Measurements from ENCODE around the gene DNAJC3.
"Not testable (repeated sequence)": the region's sequence is repeated elsewhere in the genome, so short reads cannot be mapped to it uniquely, and the experiment has no call there.

The DNAJC3 gene

DNA sequence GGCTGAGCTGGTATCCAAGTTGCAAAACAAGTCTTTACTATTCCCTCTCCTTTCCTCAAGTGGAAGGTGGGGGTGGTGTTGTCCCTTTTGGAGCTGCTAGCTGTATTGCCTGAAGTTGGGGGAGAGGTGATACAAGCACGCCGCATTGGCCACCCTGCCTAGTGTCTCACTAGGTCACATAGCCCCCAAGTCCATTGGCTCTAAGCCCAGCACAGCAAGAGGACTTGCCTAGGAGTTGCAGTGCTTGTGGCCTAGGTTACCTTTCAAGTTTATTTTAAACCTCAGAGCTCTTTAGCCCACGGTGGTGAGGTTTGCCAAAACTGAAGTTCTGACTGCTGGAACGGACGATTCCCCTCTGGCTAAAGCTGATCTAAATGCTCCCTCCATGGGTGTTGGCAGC is 5.3 kb upstream of the DNAJC3 start:
- no peak for DNase-seq (ENCODE audit: low spot score)

DNA sequence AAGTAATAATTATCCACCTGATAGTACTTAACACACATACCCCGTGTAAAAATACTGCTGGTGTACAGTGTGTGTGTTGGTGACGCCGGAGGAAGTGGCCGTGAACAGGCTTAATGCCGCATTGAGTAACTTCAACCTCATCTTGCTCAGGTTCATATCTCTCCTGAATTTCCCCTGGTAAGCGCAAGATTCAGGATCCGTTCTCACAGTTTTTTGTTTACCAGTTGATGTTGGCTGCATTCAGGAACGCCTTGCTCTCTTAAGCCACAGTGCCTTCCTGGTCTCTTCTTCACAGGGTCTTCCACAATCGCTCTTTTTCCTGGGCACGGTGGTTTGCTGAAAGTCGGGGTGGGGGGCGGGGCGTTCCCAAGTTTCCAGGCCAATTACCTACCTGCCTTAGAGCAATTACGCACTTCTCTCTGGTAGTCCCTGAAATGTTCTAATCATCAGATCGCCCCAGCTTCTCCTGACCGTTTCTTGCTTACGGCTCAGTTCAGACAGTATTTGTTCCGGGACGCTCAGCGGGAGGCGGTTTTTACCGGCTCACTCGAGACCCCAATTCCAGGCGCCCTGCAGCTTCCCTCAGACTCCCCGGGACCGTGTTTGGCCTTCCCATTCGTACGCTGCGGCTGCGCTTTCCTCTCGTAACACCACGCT is 706 bp upstream of the DNAJC3 start:
- no peak for DNase-seq (ENCODE audit: low spot score)

DNA sequence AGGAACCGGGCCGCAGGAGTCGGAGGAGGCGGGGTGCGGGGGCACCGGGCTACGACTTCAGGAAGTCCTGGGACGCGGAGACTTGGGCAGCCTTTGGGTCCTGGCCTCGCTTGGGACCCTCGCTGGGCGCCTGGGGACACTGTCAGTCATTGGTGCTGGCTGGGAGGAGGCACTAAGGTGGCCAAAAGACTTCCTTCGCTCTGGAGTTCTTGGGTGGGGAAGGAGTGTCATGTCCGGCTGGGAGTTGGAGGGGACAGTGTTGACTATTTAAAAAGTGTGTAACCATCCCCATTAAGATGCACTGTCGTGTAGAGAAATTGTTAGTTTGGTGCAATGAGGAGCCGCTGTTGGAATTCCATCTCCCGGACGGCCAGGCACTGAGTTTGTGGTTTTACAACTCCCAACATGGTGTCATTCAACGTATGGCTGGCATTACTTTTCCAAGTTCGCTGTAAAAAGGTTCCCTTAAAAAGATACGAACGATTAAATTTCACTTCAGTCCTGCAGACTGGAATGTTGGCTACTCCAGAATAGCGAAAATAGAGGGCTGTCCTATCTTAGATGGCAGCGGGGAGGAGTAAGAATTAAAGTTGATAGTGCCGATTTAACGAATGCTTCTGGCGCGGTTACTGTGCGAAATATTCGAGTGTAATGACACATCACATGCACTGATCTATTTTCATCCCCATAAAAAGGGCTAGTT is 776 bp downstream of the DNAJC3 start:
- no peak for DNase-seq (ENCODE audit: low spot score)

DNA sequence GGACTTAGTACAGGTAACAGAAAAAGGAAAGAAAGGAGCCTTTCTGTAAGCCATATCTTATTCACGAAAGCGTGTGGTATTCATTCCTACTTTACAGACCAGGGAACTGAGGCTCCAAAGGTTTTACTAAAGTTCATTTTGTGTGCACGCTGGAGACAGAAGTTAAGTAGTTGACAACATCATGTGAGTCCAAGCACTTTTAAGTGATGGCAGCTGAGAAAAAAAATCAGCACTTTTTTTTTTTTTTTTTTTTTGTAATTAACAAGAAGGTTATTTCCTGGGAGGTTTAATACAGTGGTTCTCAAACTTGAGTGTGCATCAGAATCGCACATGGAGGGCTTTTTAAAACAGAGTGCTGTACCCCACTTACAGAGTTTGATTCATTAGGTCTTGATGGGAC is 2.0 kb downstream of the DNAJC3 start:
- DNase-seq (ENCODE audit: low spot score) = no peak

DNA sequence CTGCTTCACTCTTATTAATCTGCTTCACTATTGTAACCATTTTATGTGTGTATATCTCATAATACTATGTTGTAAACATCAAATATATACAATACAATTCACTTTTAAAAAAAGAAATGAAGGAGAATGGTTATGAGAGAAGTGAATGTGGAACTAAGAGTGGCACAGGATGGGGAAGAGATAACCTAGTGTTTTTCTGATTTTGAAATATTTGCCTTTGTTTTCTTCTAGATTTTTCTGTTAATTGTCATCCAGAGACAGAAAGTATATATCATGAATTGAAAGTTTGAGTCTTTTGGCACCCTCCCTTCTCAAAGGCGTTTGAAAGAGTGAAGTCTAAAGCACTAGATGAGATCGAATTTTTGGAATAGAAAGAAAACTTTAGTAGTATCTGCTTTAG is 2.8 kb downstream of the DNAJC3 start:
- no peak for DNase-seq (ENCODE audit: low spot score)

DNA sequence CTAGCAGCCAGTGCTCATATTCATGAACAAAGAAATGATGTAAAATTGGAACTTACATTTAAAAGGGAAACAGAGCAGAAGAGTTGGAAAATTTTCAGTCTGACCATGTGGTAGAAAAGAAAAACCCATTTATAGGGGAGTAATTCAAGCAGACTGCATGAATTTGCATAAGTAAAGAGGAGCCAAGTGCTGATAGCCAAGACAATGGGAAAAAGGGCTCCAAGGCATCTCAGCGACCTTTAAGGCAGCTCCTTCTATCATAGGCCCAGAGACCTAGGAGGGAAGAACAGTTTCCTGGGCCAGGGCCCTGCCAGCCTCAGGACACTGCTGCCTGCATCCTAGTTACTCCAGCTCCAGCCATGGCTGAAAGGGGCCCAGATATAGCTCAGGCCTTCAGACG is 7.5 kb downstream of the DNAJC3 start:
- no peak for DNase-seq (ENCODE audit: low spot score)

DNA sequence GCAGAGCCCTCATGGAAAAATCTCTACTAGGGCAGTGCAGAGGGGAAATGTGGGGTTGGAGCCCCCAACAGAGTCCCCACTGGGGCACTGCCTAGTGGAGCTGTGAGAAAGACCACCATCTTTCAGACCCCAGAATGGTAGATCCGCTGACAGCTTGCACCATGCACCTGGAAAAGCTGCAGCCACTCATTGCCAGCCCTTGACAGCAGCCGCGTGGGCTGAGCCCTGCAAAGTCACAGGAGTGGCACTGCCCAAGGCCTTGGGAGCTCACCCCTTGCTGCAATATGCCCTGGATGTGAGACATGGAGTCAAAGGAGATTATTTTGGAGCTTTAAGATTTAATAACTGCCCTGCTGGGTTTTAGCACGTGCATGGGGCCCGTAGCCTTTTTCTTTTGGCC is 8.0 kb downstream of the DNAJC3 start:
- not testable (repeated sequence) for DNase-seq (ENCODE audit: low spot score)

DNA sequence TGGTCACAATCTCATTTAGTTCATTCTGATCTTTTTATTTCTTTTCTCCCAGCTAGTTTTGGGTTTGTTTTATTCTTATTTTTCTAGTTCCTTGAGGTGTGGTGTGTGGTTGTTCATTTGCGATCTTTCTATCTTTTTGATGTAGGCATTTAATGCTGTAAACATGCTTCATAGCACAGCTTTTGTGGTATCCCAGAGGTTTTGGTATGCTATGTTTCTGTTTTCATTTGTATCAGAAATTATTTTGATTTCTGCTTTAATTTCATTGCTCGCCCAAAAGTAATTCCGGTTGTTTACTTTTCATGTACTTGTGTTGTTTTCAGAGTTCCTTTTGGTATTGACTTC is 12.6 kb downstream of the DNAJC3 start:
- DNase-seq (ENCODE audit: low spot score) = no peak

DNA sequence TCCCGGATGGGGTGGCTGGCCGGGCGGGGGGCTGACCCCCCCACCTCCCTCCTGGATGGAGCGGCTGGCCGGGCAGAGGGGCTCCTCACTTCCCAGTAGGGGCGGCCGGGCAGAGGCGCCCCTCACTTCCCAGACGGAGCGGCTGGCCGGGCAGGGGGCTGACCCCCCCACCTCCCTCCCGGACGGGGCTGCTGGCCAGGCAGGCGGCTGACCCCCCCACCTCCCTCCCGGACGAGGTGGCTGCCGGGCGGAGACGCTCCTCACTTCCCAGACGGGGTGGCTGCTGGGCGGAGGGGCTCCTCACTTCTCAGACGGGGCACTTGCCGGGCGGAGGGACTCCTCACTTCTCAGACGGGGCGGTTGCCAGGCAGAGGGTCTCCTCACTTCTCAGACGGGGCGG is 14.0 kb downstream of the DNAJC3 start:
- not testable (repeated sequence) for DNase-seq (ENCODE audit: low spot score)

DNA sequence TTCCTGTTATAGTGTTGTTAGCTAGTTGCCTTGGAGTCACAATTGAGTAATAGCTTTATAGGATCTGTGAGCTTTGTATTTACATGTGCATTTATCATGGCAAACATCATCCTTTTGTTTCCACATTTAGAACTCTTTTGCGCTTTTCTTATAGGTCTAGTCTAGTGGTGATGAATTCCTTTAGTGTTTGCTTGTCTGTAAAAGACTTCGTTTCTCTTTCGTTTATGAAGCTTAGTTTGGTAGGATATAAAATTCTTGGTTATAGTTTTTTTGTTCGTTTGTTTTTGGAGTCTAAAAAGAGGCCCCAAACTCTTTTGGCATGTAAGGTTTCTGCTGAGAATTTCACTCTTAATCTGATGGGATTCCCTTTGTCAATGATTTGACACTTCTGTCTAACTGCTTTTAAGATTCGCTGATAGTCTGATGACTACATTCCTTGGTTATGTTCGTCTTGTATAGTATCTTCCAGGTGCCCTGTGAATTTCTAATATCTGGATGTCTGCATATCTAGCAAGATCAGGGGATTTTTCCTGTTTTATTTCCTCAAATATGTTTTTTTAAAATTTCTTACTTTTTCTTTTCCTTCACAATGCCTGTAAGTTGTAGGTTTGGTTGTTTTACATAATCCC is 20.2 kb downstream of the DNAJC3 start:
- no peak for DNase-seq (ENCODE audit: low spot score)

DNA sequence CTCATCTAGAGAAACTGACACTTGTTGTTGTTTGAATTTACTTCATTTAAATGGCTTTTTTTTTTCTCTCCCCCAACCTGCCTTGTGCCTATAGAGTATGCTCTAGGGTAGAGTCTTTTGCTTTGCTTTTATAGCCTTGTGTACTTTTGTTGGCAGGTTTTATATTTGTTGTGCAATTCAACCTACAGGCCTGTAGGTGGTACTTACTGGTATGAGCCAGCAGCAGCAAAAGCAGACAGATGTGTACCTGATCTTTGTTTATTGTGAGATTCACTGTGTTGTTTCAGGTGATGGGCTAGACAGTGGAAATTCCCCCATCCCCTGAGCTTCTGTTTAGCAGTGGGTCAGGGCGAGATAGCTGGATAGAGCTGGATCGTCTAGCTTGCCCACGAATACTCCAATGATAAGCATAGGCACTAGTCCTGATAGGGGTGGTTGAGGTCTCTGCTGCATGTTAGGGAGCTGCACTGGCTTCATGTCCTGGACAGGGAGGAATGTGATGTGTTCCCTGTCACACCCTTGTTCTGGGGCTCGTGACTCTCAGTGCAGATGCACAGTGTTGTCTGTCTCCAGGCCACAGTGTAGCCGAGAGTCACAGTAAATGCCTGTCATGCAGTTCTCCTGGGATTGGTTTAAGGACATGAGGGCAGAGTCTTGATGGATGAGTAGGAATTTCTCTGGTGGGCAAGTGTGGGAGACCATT is 21.3 kb downstream of the DNAJC3 start:
- DNase-seq (ENCODE audit: low spot score) = no peak

DNA sequence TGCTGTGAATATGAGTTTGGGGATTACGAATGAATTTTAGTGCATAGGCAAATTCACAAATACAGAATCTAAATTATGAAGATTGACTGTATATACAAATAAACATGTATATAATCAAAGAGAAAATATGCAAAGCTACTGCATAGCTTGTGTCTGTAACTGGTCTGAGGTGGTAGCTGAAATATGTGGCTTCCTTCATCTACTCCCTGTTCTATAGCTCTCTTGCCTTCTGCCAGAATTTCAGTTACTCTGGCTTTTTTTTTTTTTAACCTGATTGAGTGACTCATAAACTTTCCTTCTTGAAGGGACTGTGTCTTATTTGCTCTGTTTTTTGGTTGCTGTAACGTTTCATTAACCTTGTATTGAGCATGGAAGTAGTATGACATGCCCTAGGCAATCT is 26.6 kb downstream of the DNAJC3 start:
- DNase-seq (ENCODE audit: low spot score) = no peak

DNA sequence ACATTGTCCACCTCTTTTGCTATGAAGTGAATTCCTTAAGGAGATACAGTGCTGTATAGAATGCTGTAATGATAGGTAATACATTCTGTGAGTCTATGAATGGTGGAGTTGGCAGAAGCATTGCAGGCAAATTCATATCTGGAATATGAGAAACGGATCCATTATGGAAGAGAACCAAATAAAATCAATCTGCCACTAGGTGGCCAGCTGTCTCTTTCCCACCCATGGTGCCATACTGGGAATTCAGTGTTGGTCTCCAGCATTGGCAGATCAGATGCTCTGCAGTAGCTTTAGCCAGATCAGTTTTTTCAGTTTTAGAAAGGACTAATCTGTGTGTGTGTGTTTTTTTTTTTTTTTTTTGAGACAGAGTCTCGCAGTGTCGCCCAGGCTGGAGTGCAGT is 27.6 kb downstream of the DNAJC3 start:
- no peak for DNase-seq (ENCODE audit: low spot score)

DNA sequence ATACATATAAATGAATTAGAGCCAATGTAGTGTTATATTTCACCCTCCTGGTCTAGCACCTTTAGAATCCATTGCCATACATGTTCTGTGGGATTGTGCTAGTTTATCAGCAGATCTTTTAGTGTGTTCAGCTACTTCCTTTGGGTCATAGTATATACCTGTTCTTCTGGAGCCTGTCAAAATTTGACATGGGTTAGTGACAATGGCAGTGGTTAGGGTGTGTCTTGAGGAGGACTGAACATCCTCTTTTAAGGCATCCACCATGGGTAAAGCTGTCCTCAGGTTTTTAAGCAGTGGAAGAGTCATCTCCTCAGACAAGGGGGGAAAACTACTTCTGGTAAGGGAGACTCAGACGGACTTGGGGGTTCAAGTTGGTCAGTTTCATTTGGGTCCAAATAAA is 29.4 kb downstream of the DNAJC3 start:
- DNase-seq (ENCODE audit: low spot score) = no peak

DNA sequence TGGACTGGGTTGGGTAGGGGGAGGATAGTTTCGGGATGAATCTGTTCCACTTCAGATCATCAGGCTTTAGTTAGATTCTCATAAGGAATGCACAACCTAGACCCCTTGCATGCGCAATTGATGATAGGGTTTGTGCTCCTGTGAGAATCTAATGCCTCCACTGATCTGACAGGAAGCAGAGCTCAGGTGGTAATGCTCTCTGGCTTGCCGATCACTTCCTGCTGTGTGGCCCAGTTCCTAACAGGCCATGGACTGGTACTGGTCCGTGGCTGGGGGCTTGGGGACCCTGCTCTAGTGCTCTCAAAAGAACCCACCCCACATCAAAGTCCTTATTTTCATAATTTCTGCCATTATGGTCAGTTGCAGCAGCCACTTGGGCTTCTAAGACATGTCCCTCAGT is 30.1 kb downstream of the DNAJC3 start:
- DNase-seq (ENCODE audit: low spot score) = no peak

DNA sequence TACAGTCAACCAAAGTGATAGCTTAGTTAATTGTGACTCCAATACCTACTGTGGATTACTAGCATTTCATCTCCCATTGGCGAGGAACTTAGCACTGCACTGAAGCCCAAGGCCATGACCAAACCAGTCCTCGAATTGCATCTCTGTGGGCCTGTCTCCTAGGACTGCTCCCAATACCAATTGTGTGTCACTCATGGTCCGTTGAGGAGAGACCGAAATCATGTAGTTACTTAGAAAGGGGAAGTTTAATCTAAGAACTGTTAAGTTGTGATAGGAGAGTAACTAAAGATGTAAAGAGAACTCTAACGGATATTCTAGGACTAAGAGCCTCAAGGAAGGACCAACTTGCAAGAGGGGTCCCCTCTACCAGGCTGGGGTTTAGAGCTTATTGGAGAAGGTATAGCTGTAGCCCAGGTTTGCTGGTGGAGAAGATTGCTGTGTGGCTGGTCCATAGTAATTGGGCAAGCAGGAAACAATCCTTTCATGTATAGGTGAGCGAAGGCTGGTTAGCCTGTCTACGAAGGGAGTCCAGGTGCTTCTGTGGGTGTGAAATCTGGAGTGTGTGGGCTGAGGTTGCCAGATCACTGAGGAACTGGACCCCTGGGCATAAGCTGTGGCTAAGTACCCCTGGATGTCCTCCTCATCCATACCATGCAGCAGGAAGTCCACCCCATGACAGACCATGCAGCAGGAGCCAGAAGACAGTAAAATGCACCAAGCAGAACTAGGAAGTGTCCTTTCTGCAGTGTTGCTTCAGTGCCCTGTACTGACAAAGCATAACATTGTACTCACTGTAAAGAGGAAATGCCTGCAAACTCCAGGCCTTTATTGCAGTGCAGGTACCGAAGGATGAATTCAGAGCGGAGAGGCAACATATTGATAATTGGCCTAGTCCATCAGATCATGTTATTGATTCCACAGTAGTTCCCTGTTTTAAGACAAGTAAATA is 30.8 kb downstream of the DNAJC3 start:
- no peak for DNase-seq (ENCODE audit: low spot score)

DNA sequence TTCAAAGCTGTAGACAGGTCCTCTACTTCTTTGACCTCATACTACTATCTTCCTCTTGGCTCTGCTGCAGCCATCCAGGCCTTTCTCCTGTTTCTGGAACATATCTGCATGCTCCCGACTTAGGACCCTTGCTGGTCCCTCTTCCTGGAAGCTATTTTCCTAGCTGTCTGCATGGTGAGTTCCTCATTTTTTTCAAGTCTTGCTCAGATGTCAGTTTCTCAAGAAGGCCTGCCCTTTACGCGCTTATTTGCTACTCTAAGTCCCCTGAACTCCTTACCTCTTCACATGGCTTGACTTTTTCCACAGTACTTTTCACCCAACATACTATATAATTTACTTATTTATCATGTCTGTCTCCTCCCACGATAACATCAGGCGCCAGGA is 31.4 kb downstream of the DNAJC3 start:
- DNase-seq (ENCODE audit: low spot score) = no peak

DNA sequence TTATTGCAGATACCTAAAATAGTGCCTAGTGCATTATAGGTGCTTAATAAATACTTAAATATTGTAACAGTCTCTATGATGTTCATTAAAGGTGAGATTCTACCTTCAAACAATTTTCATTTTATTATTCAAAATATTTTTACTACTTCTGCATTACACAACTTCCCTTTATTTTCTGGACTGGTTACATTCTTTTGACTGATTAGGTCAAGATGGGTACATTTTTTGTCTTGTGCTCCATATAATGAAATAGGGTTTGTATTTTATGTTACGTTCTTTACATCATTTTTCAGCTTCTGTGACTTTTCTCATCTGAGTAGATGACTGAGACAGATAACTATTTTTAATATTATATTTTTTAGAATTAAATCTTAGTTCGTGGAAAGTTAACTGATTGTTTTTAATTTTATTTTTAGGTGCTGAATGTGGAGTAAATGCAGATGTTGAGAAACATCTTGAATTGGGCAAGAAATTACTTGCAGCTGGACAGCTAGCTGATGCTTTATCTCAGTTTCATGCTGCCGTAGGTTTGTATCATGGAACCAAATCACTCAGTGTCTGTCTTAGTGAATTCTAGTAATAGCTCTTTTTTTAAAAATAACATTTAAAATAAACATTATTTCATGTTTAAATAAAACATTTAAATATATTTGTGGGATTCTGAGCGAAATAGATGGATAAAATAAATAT is 32.0 kb downstream of the DNAJC3 start:
- DNase-seq (ENCODE audit: low spot score) = no peak

DNA sequence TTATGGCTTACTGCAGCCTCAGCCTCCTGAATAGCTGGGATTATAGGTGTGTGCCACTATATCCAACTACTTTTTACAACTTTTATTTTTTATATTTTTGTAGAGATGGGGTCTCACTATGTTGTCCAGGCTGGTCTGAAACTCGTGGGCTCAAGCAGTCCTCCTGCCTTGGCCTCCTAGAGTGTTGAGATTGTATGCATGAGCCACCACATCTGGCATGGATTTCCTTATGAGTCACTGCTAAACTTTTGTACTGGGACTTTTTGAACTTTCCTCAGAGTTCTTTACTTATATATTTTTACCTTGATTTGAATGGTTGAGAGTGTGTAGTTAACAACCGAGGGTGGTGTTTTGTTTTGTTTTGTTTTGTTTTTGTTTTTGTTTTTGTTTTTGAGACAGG is 33.4 kb downstream of the DNAJC3 start:
- DNase-seq (ENCODE audit: low spot score) = no peak

DNA sequence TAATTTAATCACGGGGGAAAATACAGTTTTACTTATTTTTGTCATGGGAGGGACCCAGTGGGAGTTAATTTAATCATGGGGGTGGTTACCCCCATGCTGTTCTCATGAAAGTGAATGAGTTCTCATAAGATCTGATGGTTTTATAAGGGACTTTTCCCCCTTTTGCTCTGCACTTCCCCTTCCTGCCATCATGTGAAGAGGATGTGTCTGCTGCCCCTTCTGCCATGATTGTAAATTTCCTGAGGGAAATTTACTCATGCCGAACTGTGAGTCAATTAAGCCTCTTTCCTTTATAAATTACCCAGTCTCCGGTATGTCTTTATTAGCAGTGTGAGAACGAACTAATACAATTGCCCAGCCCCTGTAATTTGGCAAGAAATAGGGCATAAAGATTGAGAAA is 35.9 kb downstream of the DNAJC3 start:
- DNase-seq (ENCODE audit: low spot score) = not testable (repeated sequence)

DNA sequence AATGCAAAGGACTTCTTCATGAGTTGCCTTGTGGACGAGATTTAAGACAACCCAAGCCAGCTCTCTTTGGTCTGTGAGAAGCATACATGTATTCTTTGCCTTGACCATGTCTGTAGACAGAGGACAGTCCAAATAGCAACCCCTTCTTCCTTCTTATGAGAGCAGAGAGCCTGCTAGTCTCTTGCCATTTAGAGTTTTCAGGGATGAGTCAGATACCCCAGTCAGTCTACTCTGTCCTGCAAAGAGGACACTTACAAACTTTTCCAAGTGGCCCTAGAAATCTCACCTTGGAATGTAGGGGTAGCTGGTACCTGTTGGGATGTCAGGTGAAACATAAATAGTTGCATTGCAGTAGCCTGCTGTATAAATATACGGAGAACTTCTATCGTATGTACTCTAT is 36.7 kb downstream of the DNAJC3 start:
- DNase-seq (ENCODE audit: low spot score) = no peak

Data from ecto neural progenitor cell (in vitro differentiated cells).